ENCODE data around the gene SLC25A11.
"Not testable (repeated sequence)": the region's sequence is repeated elsewhere in the genome, so short reads cannot be mapped to it uniquely, and the experiment has no call there.

The SLC25A11 gene

GRCh38 chr17:4945176-4945943, 5.5 kb upstream of the SLC25A11 start:
- peak; percentile 80 for DNase-seq (ENCODE audit: low read depth)

- no peak for DNase-seq (ENCODE audit: low read depth)
These were observed 4.8 kb upstream of the SLC25A11 start for GRCh38 chr17:4944554-4945175.

GRCh38 chr17:4944163-4944553, 4.3 kb upstream of the SLC25A11 start:
- no peak for DNase-seq (ENCODE audit: low read depth)

- DNase-seq (ENCODE audit: low read depth): no peak
These were observed 3.1 kb upstream of the SLC25A11 start for GRCh38 chr17:4942760-4943508.

- DNase-seq (ENCODE audit: low read depth): no peak
These were observed 1.4 kb upstream of the SLC25A11 start for GRCh38 chr17:4941319-4941610.

- DNase-seq (ENCODE audit: low read depth): peak; percentile 33
These were observed 891 bp upstream of the SLC25A11 start for GRCh38 chr17:4940555-4941318.

GRCh38 chr17:4939546-4939795, 375 bp downstream of the SLC25A11 start:
- no peak for DNase-seq (ENCODE audit: low read depth)

GRCh38 chr17:4938688-4939545, 929 bp downstream of the SLC25A11 start:
- no peak for DNase-seq (ENCODE audit: low read depth)

GRCh38 chr17:4938069-4938491, 1.8 kb downstream of the SLC25A11 start:
- no peak for DNase-seq (ENCODE audit: low read depth)

- no peak for DNase-seq (ENCODE audit: low read depth)
These were observed 2.3 kb downstream of the SLC25A11 start for GRCh38 chr17:4937553-4937952.

- DNase-seq (ENCODE audit: low read depth): no peak
These were observed 3.4 kb downstream of the SLC25A11 start for GRCh38 chr17:4936436-4936835.

- no peak for DNase-seq (ENCODE audit: low read depth)
These were observed 4.2 kb downstream of the SLC25A11 start for GRCh38 chr17:4935650-4936049.

- no peak for DNase-seq (ENCODE audit: low read depth)
These were observed 5.5 kb downstream of the SLC25A11 start for GRCh38 chr17:4934173-4934979.

- DNase-seq (ENCODE audit: low read depth): no peak
These were observed 6.2 kb downstream of the SLC25A11 start for GRCh38 chr17:4933646-4934045.

GRCh38 chr17:4932756-4933155, 7.1 kb downstream of the SLC25A11 start:
- DNase-seq (ENCODE audit: low read depth): no peak

GRCh38 chr17:4931963-4932362, 7.9 kb downstream of the SLC25A11 start, which contains the start of gene GP1BA:
TSS of gene GP1BA (plus strand) at chr17:4932277. CDS start at chr17:4932605, 328 bp downstream.
- no peak for DNase-seq (ENCODE audit: low read depth)

GRCh38 chr17:4928881-4929280, 11.0 kb downstream of the SLC25A11 start:
- DNase-seq (ENCODE audit: low read depth): no peak

- not testable (repeated sequence) for DNase-seq (ENCODE audit: low read depth)
These were observed 13.1 kb downstream of the SLC25A11 start for GRCh38 chr17:4926577-4927335.

GRCh38 chr17:4921320-4921719, 18.5 kb downstream of the SLC25A11 start:
- no peak for DNase-seq (ENCODE audit: low read depth)
